ENCODE measurements around the gene PCDHB11.
"Not testable (repeated sequence)": the region's sequence is repeated elsewhere in the genome, so short reads cannot be mapped to it uniquely, and the experiment has no call there.

GRCh38 chr5:141224844-141225243 lies 25.4 kb downstream of the PCDHB11 start:
- not testable (repeated sequence) for TF ChIP-seq EZH2 (optimal IDR thresholded peaks at IDR 0.05; ENCODE audit: low read depth, low read length); CTCF (IDR thresholded peaks at IDR 0.05; ENCODE audit: low read length)

All from MM.1S (cell line).